Sciatic nerve (tissue), 2 donors: ENCODE results near the gene PCDHGA5. TPM values are rescaled to one million over a fixed set of nuclear protein-coding genes. Genes with fewer than 3 reads are reported as not detected.
A peak's percentile ranks its signal among the peaks of the same experiment; 100 is the strongest.
"Not testable (repeated sequence)": the region's sequence is repeated elsewhere in the genome, so short reads cannot be mapped to it uniquely, and the experiment has no call there.

Source experiments
- ATAC-seq: fragments of 200-7000 bp; cut with Tn5 transposase; one replicate; pipeline ENCODE4 v1.9.1; 2020; ENCODE audit warnings: mild to moderate bottlenecking, moderate library complexity
- DNase-seq: peaks from one replicate; pipeline ENCODE4 v3.0.0-alpha.2; 2020; ENCODE audit warnings: low spot score
- intact Hi-C: fragments of 100-400 bp; cut with DNase I; formaldehyde crosslinking; loops from one replicate; pipeline ENCODE4 v1.14.2; 2022
- total RNA-seq: library from RNA; stranded (reverse); fragmentation: NEBNext Ultra II Directional; extraction: Animal tissue kit (Norgen Biotek cat#: 25700); gene quantifications from one replicate; pipeline ENCODE4 v1.2.1, GENCODE V29; 2021
- donor health status: DM: no; HTN: no; CAD: no.
- donor health status: DM: no; HTN: no; CAD: no.

The PCDHGA5 gene
- total RNA-seq, 1 donor from 2014 or later = 8.8 TPM

DNA sequence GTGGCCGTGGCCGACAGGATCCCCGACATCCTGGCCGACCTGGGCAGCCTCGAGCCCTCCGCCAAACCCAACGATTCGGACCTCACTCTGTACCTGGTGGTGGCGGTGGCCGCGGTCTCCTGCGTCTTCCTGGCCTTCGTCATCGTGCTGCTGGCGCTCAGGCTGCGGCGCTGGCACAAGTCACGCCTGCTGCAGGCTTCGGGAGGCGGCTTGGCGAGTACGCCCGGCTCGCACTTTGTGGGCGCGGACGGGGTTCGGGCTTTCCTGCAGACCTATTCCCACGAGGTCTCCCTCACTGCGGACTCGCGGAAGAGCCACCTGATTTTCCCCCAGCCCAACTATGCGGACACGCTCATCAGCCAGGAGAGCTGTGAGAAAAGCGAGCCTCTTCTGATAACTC is 17.9 kb upstream of the PCDHGA5 start:
- DNase-seq, intact Hi-C loops, ATAC-seq: not testable (repeated sequence)

DNA sequence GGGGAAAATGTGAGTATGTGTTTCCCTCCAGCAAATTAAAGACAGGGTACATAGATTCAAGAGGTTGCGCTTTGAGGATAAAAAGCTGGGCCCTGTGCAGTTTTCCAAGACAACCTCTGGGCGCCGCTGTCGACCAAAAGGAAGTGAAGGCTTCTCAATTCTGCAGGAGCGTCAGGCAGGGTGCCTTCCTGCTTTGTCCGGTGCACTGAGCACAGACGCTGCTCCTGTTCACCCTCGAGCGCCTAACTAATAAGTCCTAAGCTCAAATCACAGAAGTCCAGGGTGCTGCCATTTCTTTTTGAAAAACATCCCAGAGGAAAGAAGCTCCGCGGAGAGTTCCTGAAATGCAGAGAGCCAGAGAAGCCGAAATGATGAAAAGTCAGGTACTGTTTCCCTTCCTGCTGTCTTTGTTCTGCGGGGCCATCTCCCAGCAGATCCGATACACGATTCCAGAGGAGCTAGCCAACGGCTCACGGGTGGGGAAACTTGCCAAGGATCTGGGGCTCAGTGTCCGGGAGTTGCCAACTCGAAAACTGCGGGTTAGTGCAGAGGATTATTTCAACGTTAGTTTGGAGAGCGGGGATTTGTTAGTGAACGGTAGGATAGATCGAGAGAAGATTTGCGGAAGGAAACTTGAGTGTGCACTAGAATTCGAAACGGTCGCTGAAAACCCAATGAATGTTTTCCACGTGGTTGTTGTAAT is 13.9 kb upstream of the PCDHGA5 start, which contains the start of gene PCDHGB1:
Gene PCDHGB1, plus strand, starts transcription at position 183 of the 703 bp plus-strand sequence. Its CDS starts 162 bp downstream, at position 345.
- ATAC-seq (no peak), DNase-seq (no peak)
- intact Hi-C loops = no loop called here

DNA sequence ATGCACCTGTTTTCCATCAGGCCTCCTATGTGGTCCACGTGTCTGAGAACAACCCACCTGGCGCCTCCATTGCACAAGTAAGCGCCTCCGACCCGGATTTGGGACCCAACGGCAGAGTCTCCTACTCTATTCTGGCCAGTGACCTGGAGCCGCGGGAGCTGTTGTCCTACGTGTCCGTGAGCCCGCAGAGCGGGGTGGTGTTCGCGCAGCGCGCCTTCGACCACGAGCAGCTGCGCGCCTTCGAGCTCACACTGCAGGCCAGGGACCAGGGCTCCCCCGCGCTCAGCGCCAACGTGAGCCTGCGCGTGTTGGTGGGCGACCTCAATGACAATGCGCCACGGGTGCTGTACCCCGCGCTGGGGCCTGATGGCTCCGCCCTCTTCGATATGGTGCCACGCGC is 12.4 kb upstream of the PCDHGA5 start:
- no peak for ATAC-seq
- intact Hi-C loops = no loop called here
- DNase-seq = no peak

DNA sequence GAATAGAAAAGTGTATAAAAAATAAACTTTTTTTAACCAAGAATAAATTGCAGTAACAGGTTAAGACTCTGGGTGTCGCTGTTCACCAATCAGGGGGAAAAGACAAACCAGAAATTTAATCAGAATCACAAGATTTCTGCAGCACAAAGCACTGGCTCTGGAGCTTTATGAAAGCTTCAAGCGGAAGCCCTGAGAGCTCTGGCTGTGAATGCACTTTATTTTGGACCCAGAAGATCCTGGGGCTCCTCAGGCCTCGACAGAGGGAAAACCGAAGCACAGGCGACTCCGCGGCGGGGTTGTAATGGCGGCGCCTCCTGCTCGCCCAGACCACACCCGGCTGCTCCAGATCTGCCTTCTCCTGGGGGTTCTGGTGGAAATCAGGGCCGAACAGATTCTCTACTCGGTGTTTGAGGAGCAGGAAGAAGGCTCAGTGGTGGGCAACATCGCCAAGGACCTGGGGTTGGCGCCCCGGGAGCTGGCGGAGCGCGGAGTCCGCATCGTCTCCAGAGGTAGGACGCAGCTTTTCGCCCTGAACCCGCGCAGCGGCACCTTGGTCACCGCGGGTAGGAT is 9.0 kb upstream of the PCDHGA5 start, which contains the start of gene PCDHGA4:
Gene PCDHGA4, plus strand, starts transcription at position 122 of the 570 bp plus-strand sequence. Its CDS starts 87 bp downstream, at position 209.
- DNase-seq = no peak
- intact Hi-C loops = no loop called here
- ATAC-seq = no peak

DNA sequence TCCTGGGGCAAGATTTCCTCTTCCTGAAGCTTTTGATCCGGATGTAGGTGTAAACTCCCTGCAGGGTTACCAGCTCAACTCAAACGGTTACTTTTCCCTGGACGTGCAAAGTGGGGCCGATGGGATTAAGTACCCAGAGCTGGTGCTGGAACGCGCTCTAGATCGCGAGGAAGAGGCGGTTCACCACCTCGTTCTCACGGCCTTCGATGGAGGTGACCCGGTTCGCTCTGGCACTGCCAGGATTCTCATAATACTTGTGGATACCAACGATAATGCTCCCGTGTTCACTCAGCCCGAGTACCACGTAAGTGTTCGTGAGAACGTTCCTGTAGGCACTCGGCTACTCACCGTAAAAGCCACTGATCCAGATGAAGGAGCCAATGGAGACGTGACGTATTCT is 8.3 kb upstream of the PCDHGA5 start:
- ATAC-seq (no peak), DNase-seq (no peak)

DNA sequence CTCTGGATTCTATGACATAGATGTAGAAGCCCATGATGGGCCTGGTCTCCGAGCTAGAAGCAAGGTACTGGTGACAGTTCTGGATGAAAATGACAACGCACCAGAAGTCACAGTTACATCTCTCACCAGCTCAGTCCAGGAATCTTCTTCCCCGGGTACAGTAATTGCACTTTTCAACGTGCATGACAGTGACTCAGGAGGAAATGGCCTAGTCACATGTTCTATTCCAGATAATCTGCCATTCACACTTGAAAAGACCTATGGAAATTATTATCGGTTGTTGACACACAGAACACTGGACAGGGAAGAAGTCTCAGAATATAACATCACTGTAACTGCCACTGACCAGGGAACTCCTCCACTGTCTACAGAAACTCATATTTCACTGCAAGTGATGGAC is 7.8 kb upstream of the PCDHGA5 start:
- intact Hi-C loops = no loop called here
- DNase-seq (no peak), ATAC-seq (no peak)

More for the DNA sequence above, 8.3 kb upstream of the PCDHGA5 start:
- intact Hi-C loops = no loop called here

DNA sequence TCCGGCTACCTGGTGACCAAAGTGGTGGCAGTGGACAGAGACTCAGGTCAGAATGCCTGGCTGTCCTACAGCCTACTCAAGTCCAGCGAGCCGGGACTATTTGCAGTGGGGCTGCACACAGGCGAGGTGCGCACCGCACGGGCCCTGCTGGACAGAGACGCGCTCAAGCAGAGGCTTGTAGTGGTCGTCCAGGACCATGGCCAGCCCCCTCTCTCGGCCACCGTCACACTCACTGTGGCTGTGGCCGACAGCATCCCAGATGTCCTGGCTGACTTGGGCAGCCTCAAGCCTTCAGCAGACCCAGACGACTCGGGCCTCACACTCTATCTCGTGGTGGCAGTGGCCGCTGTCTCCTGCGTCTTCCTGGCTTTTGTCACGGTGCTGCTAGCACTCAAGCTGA is 7.0 kb upstream of the PCDHGA5 start:
- ATAC-seq (no peak), DNase-seq (no peak)
- intact Hi-C loops = no loop called here

DNA sequence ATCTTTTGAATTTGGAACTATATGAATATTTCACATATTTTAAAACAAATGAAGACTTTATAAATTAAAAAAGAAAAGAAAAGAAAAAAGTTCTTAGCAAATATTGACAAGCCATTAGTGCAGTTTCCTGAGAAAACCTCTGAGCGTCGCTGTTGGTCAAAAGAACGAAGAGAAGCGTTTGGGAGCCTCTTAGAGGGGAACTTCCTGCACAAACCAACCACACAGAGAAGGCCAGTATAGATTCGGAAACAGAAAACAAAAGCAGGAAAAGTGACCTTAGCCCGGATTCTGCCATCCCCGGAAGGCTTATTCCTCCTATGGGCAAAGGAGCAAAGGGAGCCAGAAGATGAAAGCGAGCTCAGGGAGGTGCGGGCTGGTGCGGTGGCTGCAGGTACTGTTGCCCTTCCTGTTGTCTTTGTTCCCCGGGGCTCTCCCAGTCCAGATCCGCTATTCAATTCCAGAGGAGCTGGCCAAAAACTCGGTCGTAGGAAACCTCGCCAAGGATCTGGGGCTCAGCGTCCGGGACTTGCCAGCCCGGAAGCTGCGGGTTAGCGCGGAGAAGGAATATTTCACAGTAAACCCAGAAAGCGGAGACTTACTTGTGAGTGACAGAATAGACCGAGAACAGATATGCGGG is 4.1 kb upstream of the PCDHGA5 start, which contains the start of gene PCDHGB2:
Gene PCDHGB2, plus strand, starts transcription at position 205 of the 637 bp plus-strand sequence. Its CDS starts 142 bp downstream, at position 347.
- DNase-seq = no peak
- ATAC-seq = no peak
- intact Hi-C loops = no loop called here

DNA sequence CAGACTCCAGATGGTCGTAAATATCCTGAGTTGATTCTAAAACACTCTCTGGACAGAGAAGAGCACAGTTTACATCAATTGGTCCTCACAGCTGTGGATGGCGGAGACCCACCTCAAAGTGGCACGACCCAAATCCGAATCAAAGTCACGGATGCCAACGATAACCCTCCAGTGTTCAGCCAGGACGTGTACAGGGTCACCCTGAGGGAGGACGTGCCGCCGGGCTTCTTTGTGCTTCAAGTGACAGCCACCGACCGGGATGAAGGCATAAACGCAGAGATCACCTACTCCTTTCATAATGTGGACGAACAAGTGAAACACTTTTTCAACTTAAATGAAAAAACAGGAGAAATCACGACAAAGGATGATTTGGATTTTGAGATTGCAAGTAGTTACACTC is 3.3 kb upstream of the PCDHGA5 start:
- no peak for DNase-seq
- intact Hi-C loops = no loop called here
- no peak for ATAC-seq

DNA sequence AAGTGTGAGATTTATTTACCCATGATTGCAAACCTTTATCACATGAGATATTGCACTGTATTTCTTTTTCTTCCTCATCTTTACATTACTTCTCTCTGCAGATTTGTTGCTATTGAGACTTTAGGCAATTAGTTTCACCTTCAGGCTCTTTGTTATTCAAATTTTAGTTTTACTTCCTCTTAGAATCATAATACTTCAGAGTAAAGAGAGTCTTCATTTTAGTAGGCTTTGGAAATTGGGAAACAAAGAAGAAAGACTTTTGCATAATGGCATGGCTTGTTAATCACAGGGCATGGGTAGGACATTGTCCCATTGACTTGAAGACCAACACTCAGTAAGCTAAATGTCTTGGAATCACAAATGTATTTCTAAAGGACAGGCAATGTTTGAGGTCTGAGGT is 1.2 kb upstream of the PCDHGA5 start:
- intact Hi-C loops = no loop called here
- no peak for ATAC-seq
- DNase-seq = no peak

DNA sequence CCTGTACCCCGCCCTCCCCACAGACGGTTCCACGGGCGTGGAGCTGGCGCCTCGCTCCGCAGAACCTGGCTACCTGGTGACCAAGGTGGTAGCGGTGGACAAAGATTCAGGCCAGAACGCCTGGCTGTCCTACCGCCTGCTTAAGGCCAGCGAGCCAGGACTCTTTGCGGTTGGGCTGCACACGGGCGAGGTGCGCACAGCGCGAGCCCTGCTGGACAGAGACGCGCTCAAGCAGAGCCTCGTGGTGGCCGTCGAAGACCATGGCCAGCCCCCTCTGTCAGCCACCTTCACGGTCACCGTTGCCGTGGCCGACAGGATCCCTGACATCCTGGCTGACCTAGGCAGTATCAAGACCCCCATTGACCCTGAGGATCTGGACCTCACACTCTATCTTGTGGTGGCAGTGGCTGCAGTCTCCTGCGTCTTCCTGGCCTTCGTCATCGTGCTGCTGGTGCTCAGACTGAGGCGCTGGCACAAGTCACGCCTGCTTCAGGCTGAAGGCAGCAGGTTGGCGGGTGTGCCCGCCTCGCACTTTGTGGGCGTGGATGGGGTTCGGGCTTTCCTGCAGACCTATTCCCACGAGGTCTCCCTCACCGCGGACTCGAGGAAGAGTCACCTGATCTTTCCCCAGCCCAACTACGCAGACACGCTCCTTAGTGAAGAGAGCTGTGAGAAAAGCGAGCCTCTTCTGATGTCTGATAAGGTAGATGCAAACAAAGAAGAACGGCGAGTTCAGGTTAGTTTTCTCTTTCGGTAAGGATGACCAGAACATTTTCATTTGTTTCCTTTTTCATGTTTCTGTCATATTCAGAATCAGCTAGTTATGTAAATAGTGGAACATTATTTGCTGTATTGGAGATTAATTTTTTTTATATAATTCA is 2.3 kb downstream of the PCDHGA5 start:
- intact Hi-C loops = no loop called here
- no peak for ATAC-seq
- no peak for DNase-seq

DNA sequence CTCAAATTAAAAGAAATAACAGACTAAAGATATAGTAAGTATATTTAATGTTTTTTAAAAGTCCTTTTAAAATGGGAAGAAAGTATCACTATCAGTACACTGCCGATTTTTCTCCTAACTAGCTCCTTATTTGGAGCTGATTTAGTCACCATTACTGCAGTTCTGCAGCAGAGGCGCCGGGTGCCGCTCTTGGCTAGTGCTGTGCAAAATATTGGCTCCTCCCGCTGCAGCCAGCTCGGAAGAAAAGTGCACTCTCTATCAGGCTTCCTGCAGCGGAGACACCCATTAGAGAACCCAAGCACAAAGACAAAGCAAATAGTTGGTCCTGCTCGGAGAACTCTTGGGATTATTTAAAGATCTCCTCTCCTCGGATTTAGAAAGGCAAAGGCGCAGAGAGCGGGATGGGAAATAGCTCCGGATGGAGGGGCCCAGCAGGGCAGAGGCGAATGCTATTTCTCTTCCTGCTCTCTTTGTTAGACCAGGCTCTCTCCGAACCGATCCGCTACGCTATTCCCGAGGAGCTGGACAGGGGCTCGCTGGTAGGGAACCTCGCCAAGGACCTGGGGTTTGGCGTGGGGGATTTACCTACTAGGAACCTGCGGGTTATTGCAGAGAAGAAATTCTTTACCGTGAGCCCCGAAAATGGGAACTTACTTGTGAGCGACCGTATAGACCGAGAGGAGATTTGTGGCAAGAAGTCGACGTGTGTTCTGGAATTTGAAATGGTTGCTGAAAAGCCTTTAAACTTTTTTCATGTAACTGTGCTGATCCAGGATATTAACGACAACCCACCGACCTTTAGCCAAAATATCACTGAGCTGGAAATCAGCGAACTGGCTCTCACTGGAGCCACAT is 6.3 kb downstream of the PCDHGA5 start, which contains the start of gene PCDHGB3:
Gene PCDHGB3, plus strand, starts transcription at position 249 of the 855 bp plus-strand sequence. Its CDS starts 153 bp downstream, at position 402.
- DNase-seq = no peak
- ATAC-seq = peak; percentile 61
- intact Hi-C loops = no loop called here

DNA sequence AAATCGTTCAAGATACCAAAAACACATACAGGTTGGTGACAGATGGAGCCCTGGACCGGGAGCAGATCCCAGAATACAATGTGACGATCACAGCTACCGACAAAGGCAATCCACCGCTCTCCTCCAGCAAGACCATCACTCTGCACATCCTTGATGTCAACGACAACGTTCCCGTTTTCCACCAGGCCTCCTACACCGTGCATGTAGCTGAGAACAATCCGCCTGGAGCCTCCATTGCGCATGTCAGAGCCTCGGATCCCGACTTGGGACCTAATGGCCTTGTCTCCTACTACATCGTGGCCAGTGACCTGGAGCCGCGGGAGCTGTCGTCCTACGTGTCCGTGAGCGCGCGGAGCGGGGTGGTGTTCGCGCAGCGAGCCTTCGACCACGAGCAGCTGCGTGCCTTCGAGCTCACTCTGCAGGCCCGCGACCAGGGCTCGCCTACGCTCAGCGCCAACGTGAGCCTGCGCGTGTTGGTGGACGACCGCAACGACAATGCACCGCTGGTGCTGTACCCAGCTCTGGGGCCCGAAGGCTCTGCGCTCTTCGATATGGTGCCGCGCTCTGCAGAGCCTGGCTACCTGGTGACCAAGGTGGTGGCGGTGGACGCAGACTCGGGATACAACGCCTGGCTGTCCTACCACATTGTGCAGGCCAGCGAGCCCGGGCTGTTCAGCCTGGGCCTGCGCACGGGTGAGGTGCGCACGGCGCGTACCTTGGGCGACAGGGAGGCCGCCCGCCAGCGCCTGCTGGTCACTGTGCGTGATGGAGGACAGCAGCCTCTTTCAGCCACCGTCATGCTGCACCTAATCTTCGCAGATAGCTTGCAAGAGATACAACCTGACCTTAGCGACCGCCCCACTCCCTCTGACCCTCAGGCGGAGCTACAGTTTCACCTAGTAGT is 7.9 kb downstream of the PCDHGA5 start:
- DNase-seq (no peak), ATAC-seq (no peak)
- intact Hi-C loops = no loop called here

DNA sequence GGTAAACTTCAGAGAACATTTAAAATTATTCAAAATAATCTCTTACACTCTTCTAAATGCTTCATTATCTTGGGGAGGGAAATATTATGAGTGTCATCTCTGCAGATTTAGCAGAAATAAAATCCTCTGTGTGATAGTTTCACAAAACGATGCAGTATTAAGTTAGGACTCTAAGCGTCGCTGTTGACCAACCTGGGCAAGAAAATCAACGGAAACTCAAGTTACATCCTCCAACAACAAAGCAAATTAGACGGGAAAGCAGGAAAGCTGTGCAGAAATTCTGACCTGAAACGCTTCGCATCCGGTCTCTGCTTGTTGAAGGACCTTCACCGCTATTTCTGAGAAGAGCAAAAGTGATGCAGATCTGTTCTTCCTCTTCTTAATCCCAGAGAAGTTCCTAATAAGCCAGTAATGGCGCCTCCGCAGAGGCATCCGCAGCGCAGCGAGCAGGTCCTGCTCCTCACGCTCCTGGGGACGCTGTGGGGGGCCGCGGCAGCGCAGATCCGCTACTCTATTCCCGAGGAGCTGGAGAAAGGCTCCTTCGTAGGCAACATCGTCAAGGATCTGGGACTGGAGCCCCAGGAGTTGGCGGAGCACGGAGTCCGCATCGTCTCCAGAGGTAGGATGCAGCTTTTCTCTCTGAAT is 9.8 kb downstream of the PCDHGA5 start, which contains the start of gene PCDHGA6:
Gene PCDHGA6, plus strand, starts transcription at position 219 of the 645 bp plus-strand sequence. Its CDS starts 193 bp downstream, at position 412.
- no peak for DNase-seq
- ATAC-seq = no peak
- intact Hi-C loops = no loop called here

DNA sequence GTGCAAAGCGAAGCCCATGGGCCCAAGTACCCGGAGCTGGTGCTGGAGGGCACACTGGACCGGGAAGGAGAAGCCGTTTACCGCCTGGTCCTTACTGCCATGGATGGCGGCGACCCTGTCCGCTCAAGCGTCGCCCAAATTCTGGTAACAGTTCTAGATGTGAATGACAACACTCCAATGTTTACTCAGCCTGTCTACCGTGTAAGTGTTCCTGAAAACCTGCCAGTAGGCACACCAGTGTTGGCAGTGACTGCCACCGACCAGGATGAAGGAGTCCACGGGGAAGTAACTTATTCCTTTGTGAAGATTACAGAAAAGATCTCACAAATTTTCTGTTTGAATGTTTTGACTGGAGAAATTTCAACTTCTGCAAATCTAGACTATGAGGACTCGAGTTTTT is 10.7 kb downstream of the PCDHGA5 start:
- DNase-seq (no peak), ATAC-seq (no peak)
- intact Hi-C loops = no loop called here

DNA sequence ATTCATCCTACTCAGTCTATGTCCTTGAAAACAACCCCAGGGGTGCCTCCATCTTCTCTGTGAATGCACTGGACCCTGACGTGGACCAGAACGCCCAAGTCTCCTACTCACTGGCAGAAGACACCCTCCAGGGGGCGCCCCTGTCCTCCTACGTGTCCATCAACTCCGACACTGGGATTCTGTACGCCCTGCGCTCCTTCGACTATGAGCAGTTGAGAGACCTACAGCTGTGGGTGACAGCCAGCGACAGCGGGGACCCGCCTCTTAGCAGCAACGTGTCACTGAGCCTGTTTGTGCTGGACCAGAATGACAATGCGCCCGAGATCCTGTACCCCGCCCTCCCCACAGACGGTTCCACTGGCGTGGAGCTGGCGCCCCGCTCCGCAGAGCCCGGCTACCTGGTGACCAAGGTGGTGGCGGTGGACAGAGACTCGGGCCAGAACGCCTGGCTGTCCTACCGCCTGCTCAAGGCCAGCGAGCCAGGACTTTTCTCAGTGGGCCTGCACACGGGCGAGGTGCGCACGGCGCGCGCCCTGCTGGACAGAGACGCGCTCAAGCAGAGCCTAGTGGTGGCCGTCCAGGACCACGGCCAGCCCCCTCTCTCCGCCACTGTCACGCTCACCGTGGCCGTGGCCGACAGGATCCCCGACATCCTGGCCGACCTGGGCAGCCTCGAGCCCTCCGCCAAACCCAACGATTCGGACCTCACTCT is 11.6 kb downstream of the PCDHGA5 start:
- DNase-seq, intact Hi-C loops, ATAC-seq: not testable (repeated sequence)
